K562 (cell line): Measurements from ENCODE around the gene RHOB. TPM values are rescaled to one million over a fixed set of nuclear protein-coding genes. Genes with fewer than 3 reads are reported as not detected.

Source experiments
- AFF4 ChIP-seq: sonication (generic); formaldehyde crosslinking; IDR thresholded peaks from 2 replicates; pipeline ENCODE4 v1.8.0; 2023; ENCODE audit warnings: mild to moderate bottlenecking, missing genetic modification reagents
- ATF7 ChIP-seq: fragments of 450-650 bp; IDR thresholded peaks from 2 replicates; pipeline ENCODE4 v1.7.1; 2014; ENCODE audit warnings: mild to moderate bottlenecking, moderate library complexity
- E4F1 ChIP-seq: fragments of 250-450 bp; sonication (Bioruptor Pico); IDR thresholded peaks from 2 replicates; pipeline ENCODE4 v1.5.0; 2021; ENCODE audit warnings: mild to moderate bottlenecking, borderline replicate concordance
- GTF2A2 ChIP-seq: IDR thresholded peaks from 2 replicates; pipeline ENCODE4 v1.6.1; 2016; ENCODE audit warnings: mild to moderate bottlenecking, missing genetic modification characterization, missing compliant biosample characterization
- JUN ChIP-seq, 2 experiments: sonication (generic) in 1 of 2; formaldehyde crosslinking in 1 of 2; IDR thresholded peaks; 2 replicates each; pipeline versions ENCODE4 v1.6.1 to v1.8.0; 2012 to 2022; ENCODE audit warnings: borderline replicate concordance in 2 of 2, mild to moderate bottlenecking in 2 of 2, improper control_type of control experiment in 1 of 2, low read depth in 1 of 2, low read length in 1 of 2, missing genetic modification reagents in 1 of 2
- MED1 ChIP-seq: sonication (generic); formaldehyde crosslinking; IDR thresholded peaks from 2 replicates; pipeline ENCODE4 v1.8.1; 2023; ENCODE audit warnings: missing genetic modification reagents, borderline replicate concordance
- STAT6 ChIP-seq: sonication (generic); formaldehyde crosslinking; IDR thresholded peaks from 2 replicates; pipeline ENCODE4 v1.8.1; 2023; ENCODE audit warnings: mild to moderate bottlenecking, missing genetic modification reagents
- U2AF2 ChIP-seq: fragments of 200-400 bp; formaldehyde crosslinking; optimal IDR thresholded peaks from 2 replicates; pipeline ENCODE3; 2017; ENCODE audit warnings: low read depth, mild to moderate bottlenecking, low read length
- ZNF140 ChIP-seq: fragments of 250-450 bp; sonication (Bioruptor Pico); IDR thresholded peaks from 2 replicates; pipeline ENCODE4 v1.8.0; 2021; ENCODE audit warnings: moderate library complexity, mild to moderate bottlenecking, inconsistent platforms
- ZNF511 ChIP-seq: sonication (generic); formaldehyde crosslinking; IDR thresholded peaks from 2 replicates; pipeline ENCODE4 v1.8.0; 2022; ENCODE audit warnings: mild to moderate bottlenecking, missing genetic modification reagents
- ZNF695 ChIP-seq: fragments of 450-650 bp; formaldehyde crosslinking; IDR thresholded peaks from 2 replicates; pipeline ENCODE4 v1.4.0; 2020; ENCODE audit warnings: mild to moderate bottlenecking, moderate library complexity
- ZNF780A ChIP-seq: fragments of 250-450 bp; sonication (Bioruptor Pico); IDR thresholded peaks from 2 replicates; pipeline ENCODE4 v1.5.0; 2021; ENCODE audit warnings: mild to moderate bottlenecking
- polyA plus RNA-seq, 8 experiments: library from polyadenylated mRNA; depleted of rRNA in 4 of 8; stranded (reverse) in 5 of 8; unstranded in 3 of 8; fragments of >200 nt; fragmentation: Nextera tagmentation in 2 of 8; fragmentation: Illumina TruSeq in 1 of 8; extraction: Ambion mirVana in 2 of 8; extraction: Trizol in 1 of 8; gene quantifications; 2 replicates each; pipeline versions ENCODE4 v1.2.1 to v1.2.3, GENCODE V29; 2011 to 2014; ENCODE audit warnings: inconsistent platforms in 1 of 8, missing spikeins in 1 of 8
- total RNA-seq, 7 experiments: library from RNA; depleted of rRNA in 6 of 7; stranded (reverse); fragments of >200 nt in 6 of 7; fragmentation: Illumina TruSeq in 2 of 7; extraction: Trizol in 2 of 7; gene quantifications; 2 replicates each; pipeline versions ENCODE4 v1.2.1 to v1.2.3, GENCODE V29; 2011 to 2021; ENCODE audit warnings: low replicate concordance in 1 of 7

RHOB gene
- total and polyA plus RNA-seq, 9 of the 15 experiments (the other 6 are each of a cell fraction or from before 2014, with no cell fraction given): 0.07 to 4.8 (median 1.1) TPM

GRCh38 chr2:20424300-20425290 lies 22.3 kb upstream of the RHOB start (continued):
- TF ChIP-seq AFF4 (CRISPR knock-in tag) (no peak), JUN (IDR thresholded peaks at IDR 0.05; ENCODE audit: borderline replicate concordance, low read depth, low read length) (no peak), JUN (CRISPR knock-in tag; IDR thresholded peaks at IDR 0.05; ENCODE audit: borderline replicate concordance) (no peak), GTF2A2 (no peak), U2AF2 (no peak), ZNF140 (CRISPR knock-in tag) (no peak), STAT6 (CRISPR knock-in tag) (no peak), ZNF511 (no peak), E4F1 (CRISPR knock-in tag) (no peak), ZNF780A (CRISPR knock-in tag) (no peak), ATF7 (0 out of 2 replicates have a peak, but pooled peaks have one; percentile 17), ZNF695 (no peak), MED1 (CRISPR knock-in tag) (no peak)
